Neural cell (in vitro differentiated cells): ENCODE measurements around the gene SLC2A13. TPM values are rescaled to one million over a fixed set of nuclear protein-coding genes. Genes with fewer than 3 reads are reported as not detected.

Source experiments
- H2AFZ ChIP-seq: fragments of 200-600, 300-800 bp; sonication (generic), shearing (Covaris generic); 2 replicates; pipeline ENCODE4 v1.6.0; 2014; ENCODE audit warnings: low read depth, mild to moderate bottlenecking, antibody characterized with exemption, low read length, moderate library complexity
- H3F3A ChIP-seq: fragments of 200-600 bp; shearing (Covaris generic); 2 replicates; pipeline ENCODE4 v1.6.1; 2016; ENCODE audit warnings: mild to moderate bottlenecking, moderate library complexity, mixed read lengths, antibody characterized with exemption, low read length; ENCODE audit not compliant: insufficient read depth, poor library complexity, severe bottlenecking
- H3K27ac ChIP-seq: fragments of 200-600, 300-800 bp; sonication (generic), shearing (Covaris generic); 2 replicates; pipeline ENCODE4 v1.5.1; 2014; ENCODE audit warnings: mild to moderate bottlenecking, low read length, moderate library complexity
- H3K27me3 ChIP-seq: fragments of 300-800, 200-600 bp; sonication (generic), shearing (Covaris generic); 2 replicates; pipeline ENCODE4 v1.6.0; 2014; ENCODE audit warnings: mild to moderate bottlenecking, low read depth, low read length, moderate library complexity; ENCODE audit not compliant: insufficient read depth
- H3K36me3 ChIP-seq: fragments of 300-800, 200-600 bp; sonication (generic), shearing (Covaris generic); 2 replicates; pipeline ENCODE4 v1.5.1; 2014; ENCODE audit warnings: mild to moderate bottlenecking, antibody characterized with exemption, low read length, moderate library complexity; ENCODE audit not compliant: insufficient read depth
- H3K4me2 ChIP-seq: fragments of 300-800, 200-600 bp; sonication (generic), shearing (Covaris generic); 2 replicates; pipeline ENCODE4 v1.6.0; 2014; ENCODE audit warnings: mild to moderate bottlenecking, low read length
- H3K4me3 ChIP-seq: fragments of 300-800, 200-600 bp; sonication (generic), shearing (Covaris generic); 2 replicates; pipeline ENCODE4 v1.5.1; 2014; ENCODE audit warnings: mild to moderate bottlenecking, low read length, moderate library complexity
- H3K79me2 ChIP-seq: fragments of 200-600 bp; shearing (Covaris generic); replicated peaks from 2 replicates; pipeline ENCODE4 v1.6.0; 2014; ENCODE audit warnings: mild to moderate bottlenecking, low read length, moderate library complexity; ENCODE audit not compliant: insufficient read depth
- H3K9ac ChIP-seq: fragments of 300-800, 200-600 bp; sonication (generic), shearing (Covaris generic); 2 replicates; pipeline ENCODE4 v1.6.1; 2016; ENCODE audit warnings: mild to moderate bottlenecking, low read length, mixed read lengths
- H3K9me2 ChIP-seq: fragments of 200-600 bp; shearing (Covaris generic); 2 replicates; pipeline ENCODE4 v1.6.1; 2016; ENCODE audit warnings: mild to moderate bottlenecking, low read length, mixed read lengths; ENCODE audit not compliant: insufficient read depth
- H3K9me3 ChIP-seq: fragments of 200-600, 300-800 bp; sonication (generic), shearing (Covaris generic); 2 replicates; pipeline ENCODE4 v1.6.1; 2016; ENCODE audit warnings: mild to moderate bottlenecking, mixed run types, low read length, moderate library complexity, mixed read lengths
- H4K20me1 ChIP-seq: fragments of 200-600 bp; shearing (Covaris generic); 2 replicates; pipeline ENCODE4 v1.6.1; 2016; ENCODE audit warnings: mild to moderate bottlenecking, mixed run types; ENCODE audit not compliant: insufficient read depth
- CTCF ChIP-seq: fragments of 450-650 bp; IDR thresholded peaks from 2 replicates; pipeline ENCODE4 v1.5.1; 2014; ENCODE audit warnings: antibody characterized with exemption, mild to moderate bottlenecking, moderate library complexity; ENCODE audit not compliant: poor library complexity, severe bottlenecking
- EP300 ChIP-seq: fragments of 450-650 bp; conservative IDR thresholded peaks from 2 replicates; pipeline ENCODE4 v1.6.1; 2014; ENCODE audit warnings: antibody characterized with exemption, mild to moderate bottlenecking, moderate library complexity; ENCODE audit not compliant: poor library complexity, severe bottlenecking
- EZH2 ChIP-seq: fragments of 200-600, 300-800 bp; shearing (Covaris generic), sonication (generic); IDR thresholded peaks from 2 replicates; pipeline ENCODE4 v1.6.1; 2014; ENCODE audit warnings: antibody characterized with exemption, low read length, borderline replicate concordance, mild to moderate bottlenecking; ENCODE audit not compliant: insufficient read depth, poor library complexity, severe bottlenecking
- MXI1 ChIP-seq: fragments of 450-650 bp; conservative IDR thresholded peaks from 2 replicates; pipeline ENCODE4 v1.6.1; 2014; ENCODE audit warnings: antibody characterized with exemption, mild to moderate bottlenecking; ENCODE audit not compliant: poor library complexity, severe bottlenecking
- POLR2AphosphoS5 ChIP-seq: IDR thresholded peaks from 2 replicates; pipeline ENCODE4 v1.6.1; 2012
- RAD21 ChIP-seq: fragments of 450-650 bp; conservative IDR thresholded peaks from 2 replicates; pipeline ENCODE4 v1.6.1; 2014; ENCODE audit warnings: antibody characterized with exemption, mild to moderate bottlenecking, moderate library complexity
- REST ChIP-seq: IDR thresholded peaks from 2 replicates; pipeline ENCODE4 v1.6.1; 2012; ENCODE audit warnings: borderline replicate concordance
- SMC3 ChIP-seq: fragments of 450-650 bp; conservative IDR thresholded peaks from 2 replicates; pipeline ENCODE4 v1.6.1; 2014; ENCODE audit warnings: antibody characterized with exemption, mild to moderate bottlenecking, moderate library complexity; ENCODE audit not compliant: poor library complexity
- TAF1 ChIP-seq: IDR thresholded peaks from 2 replicates; pipeline ENCODE4 v1.6.1; 2012; ENCODE audit warnings: low read depth
- polyA plus RNA-seq: library from polyadenylated mRNA; depleted of rRNA; stranded (reverse); fragments of >200 nt; gene quantifications from 2 replicates; pipeline ENCODE4 v1.2.3, GENCODE V29; 2014

SLC2A13 gene
- polyA plus RNA-seq, 1 donor from 2014 or later, result 10.7 TPM

GRCh38 chr12:40110586-40110985 lies 4.7 kb upstream of the SLC2A13 start:
- Histone ChIP-seq H2AFZ (no peak overlapping the region), H3F3A (no peaks in the 10 kb centered on the region), H3K9ac (no peak overlapping the region), H3K4me2 (no peak overlapping the region), H4K20me1 (no peaks in the 10 kb centered on the region), H3K27me3 (no peaks in the 10 kb centered on the region), H3K27ac (no peak overlapping the region), H3K36me3 (no peaks in the 10 kb centered on the region), H3K4me3 (no peak overlapping the region), H3K9me3 (no peaks in the 10 kb centered on the region), H3K79me2 (no peaks in the 10 kb centered on the region), H3K9me2 (no peaks in the 10 kb centered on the region)
- no peak for TF ChIP-seq EZH2
- TF ChIP-seq EP300, result no peak
- no peak for TF ChIP-seq SMC3
- TF ChIP-seq MXI1, result no peak
- TF ChIP-seq REST, result no peak
- no peak for TF ChIP-seq POLR2AphosphoS5
- TF ChIP-seq TAF1, result no peak
- no peak for TF ChIP-seq CTCF
- TF ChIP-seq RAD21, result no peak

- Histone ChIP-seq H3K9ac (no peak overlapping the region), H3K27ac (no peak overlapping the region), H2AFZ (no peak overlapping the region), H3K9me3 (no peaks in the 10 kb centered on the region), H3K79me2 (no peaks in the 10 kb centered on the region), H3K9me2 (no peaks in the 10 kb centered on the region), H3K4me2 (no peak overlapping the region), H3K36me3 (no peaks in the 10 kb centered on the region), H3K27me3 (no peaks in the 10 kb centered on the region), H4K20me1 (no peaks in the 10 kb centered on the region), H3K4me3 (no peak overlapping the region), H3F3A (no peaks in the 10 kb centered on the region)
- TF ChIP-seq CTCF, result peak; percentile 4
- no peak for TF ChIP-seq REST
- TF ChIP-seq MXI1, result no peak
- no peak for TF ChIP-seq POLR2AphosphoS5
- no peak for TF ChIP-seq EP300
- TF ChIP-seq TAF1, result no peak
- no peak for TF ChIP-seq EZH2
Measured at GRCh38 chr12:40107803-40108620, 2.1 kb upstream of the SLC2A13 start.
